Effector CD4-positive, alpha-beta T cell (primary cell): ENCODE results near the gene NR4A1.

Experiments
- DNase-seq: peaks from one replicate; pipeline ENCODE4 v3.0.0-alpha.2; 2020

NR4A1 gene

GRCh38 chr12:52018433-52019112 is 32.7 kb upstream of the NR4A1 start:
- no peak for DNase-seq

GRCh38 chr12:52019113-52019770 is 32.0 kb upstream of the NR4A1 start:
- DNase-seq, result no peak

- DNase-seq, result peak; percentile 52
Observed at GRCh38 chr12:52020539-52021336, 30.5 kb upstream of the NR4A1 start.

- no peak for DNase-seq
Observed at GRCh38 chr12:52022841-52023181, 28.4 kb upstream of the NR4A1 start.

GRCh38 chr12:52023182-52023975 is 27.9 kb upstream of the NR4A1 start:
- peak; percentile 88 for DNase-seq

GRCh38 chr12:52023976-52024688 is 27.1 kb upstream of the NR4A1 start:
- DNase-seq, result no peak

- no peak for DNase-seq
Observed at GRCh38 chr12:52024845-52025230, 26.4 kb upstream of the NR4A1 start.

GRCh38 chr12:52026263-52026662 is 25.0 kb upstream of the NR4A1 start:
- DNase-seq, result no peak

GRCh38 chr12:52027085-52027843 is 24.0 kb upstream of the NR4A1 start:
- DNase-seq, result no peak

GRCh38 chr12:52029685-52030084 is 21.6 kb upstream of the NR4A1 start:
- no peak for DNase-seq

GRCh38 chr12:52032446-52032803 is 18.8 kb upstream of the NR4A1 start:
- no peak for DNase-seq

GRCh38 chr12:52032804-52033445 is 18.3 kb upstream of the NR4A1 start:
- peak; percentile 88 for DNase-seq

- DNase-seq, result no peak
Observed at GRCh38 chr12:52033446-52034140, 17.6 kb upstream of the NR4A1 start.

- DNase-seq, result no peak
Observed at GRCh38 chr12:52035190-52035589, 16.1 kb upstream of the NR4A1 start.

GRCh38 chr12:52035926-52036325 is 15.3 kb upstream of the NR4A1 start:
- no peak for DNase-seq

GRCh38 chr12:52036587-52037171 is 14.6 kb upstream of the NR4A1 start:
- DNase-seq, result peak; percentile 86

GRCh38 chr12:52037248-52037861 is 13.9 kb upstream of the NR4A1 start:
- no peak for DNase-seq

- no peak for DNase-seq
Observed at GRCh38 chr12:52038447-52038846, 12.8 kb upstream of the NR4A1 start.

- no peak for DNase-seq
Observed at GRCh38 chr12:52041035-52041434, 10.2 kb upstream of the NR4A1 start.

- DNase-seq, result no peak
Observed at GRCh38 chr12:52041695-52042123, 9.5 kb upstream of the NR4A1 start.
